NB4 (cell line): Measurements from ENCODE around the gene ZNF740.

Experiments
- DNase-seq: peaks from one replicate; pipeline ENCODE4 v3.0.0; 2010; ENCODE audit warnings: low read depth
- H3K4me3 ChIP-seq: one replicate; pipeline ENCODE4 v1.5.1; 2011; ENCODE audit warnings: mild to moderate bottlenecking, low read depth, low read length, moderate library complexity
- CTCF ChIP-seq: IDR thresholded peaks from one replicate; pipeline ENCODE4 v1.5.1; 2012; ENCODE audit warnings: low read depth, low read length
- MAX ChIP-seq: IDR thresholded peaks from 2 replicates; pipeline ENCODE4 v1.6.1; 2011; ENCODE audit warnings: low read depth, low read length
- MYC ChIP-seq: IDR thresholded peaks from 2 replicates; pipeline ENCODE4 v1.6.1; 2011; ENCODE audit warnings: low read depth, low read length
- POLR2A ChIP-seq: IDR thresholded peaks from 2 replicates; pipeline ENCODE4 v1.6.1; 2011; ENCODE audit warnings: mild to moderate bottlenecking; ENCODE audit not compliant: insufficient read length; ENCODE audit errors: extremely low read depth

ZNF740 gene

GRCh38 chr12:53213348-53213747 lies 32.8 kb downstream of the ZNF740 start:
- H3K4me3 ChIP-seq = no peak overlapping the region
- peak; percentile 89 for DNase-seq
- no peak for TF ChIP-seq POLR2A
- TF ChIP-seq CTCF = peak; percentile 88
- TF ChIP-seq MAX = 0 out of 2 replicates have a peak, but pooled peaks have one; percentile 31
- peak; percentile 62 for TF ChIP-seq MYC

GRCh38 chr12:53214221-53214620 lies 33.7 kb downstream of the ZNF740 start:
- H3K4me3 ChIP-seq = no peak overlapping the region
- DNase-seq = no peak
- no peak for TF ChIP-seq POLR2A
- no peak for TF ChIP-seq MYC
- no peak for TF ChIP-seq MAX
- no peak for TF ChIP-seq CTCF

DNA sequence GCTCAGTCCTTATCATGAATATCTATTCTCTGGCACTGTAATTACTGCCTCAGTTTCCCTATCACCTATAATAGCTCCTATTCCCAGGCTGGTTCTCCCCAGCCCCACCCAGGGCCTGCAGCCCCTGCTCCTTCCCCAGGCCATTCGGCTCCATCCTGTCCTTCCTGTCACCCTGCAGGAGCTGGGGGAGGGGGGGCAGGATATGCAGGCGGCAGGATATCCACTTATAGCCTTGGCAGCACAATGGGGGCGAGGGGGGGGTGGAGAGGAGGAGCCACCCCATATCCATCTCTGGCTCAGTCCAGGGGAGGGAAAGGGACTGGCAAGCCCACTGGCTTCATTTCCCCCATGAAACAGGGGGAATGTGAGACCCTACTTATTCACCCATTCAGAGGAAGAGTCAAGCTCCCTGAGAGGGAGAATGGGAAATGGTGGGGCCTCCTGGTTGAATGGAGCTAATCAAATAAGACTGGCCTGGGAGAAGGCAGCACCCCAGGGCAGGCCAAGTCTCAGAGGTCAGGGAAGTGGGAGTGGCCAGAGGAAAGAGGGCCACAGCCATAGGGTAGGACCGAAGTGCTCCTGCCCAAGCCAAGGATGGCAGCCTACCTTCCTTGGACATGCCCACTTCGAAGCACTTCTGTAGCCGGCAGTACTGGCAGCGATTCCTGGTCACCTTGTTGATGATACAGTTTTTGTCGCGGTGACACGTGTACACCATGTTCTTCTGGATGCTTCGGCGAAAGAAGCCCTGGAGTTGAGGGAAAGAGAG lies 34.3 kb downstream of the ZNF740 start:
- TF ChIP-seq CTCF (no peak), MYC (no peak), MAX (no peak), POLR2A (no peak)
- no peak overlapping the region for H3K4me3 ChIP-seq
- no peak for DNase-seq

DNA sequence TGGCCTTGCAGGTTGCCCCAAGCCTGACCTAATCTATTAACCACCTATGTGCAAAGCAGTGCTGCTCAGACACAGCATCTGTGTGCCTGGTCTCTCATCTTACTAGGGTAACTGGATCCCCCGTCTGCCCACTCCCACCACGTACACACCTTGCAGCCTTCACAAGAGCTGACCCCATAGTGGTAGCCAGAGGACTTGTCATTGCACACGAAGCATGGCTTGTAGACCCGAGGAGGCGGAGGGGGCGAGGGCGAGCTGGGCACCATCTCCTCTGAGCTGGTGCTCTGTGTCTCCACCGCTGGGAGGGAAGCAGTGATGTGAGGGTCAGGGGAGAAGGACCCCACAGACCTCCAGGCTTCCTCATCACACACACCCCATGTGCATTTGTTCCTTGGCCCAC lies 35.0 kb downstream of the ZNF740 start:
- DNase-seq = no peak
- TF ChIP-seq MAX (no peak), MYC (no peak), POLR2A (no peak), CTCF (no peak)
- H3K4me3 ChIP-seq = no peak overlapping the region

- H3K4me3 ChIP-seq = no peak overlapping the region
- DNase-seq = peak; percentile 90
- 0 out of 2 replicates have a peak, but pooled peaks have one; percentile 14 for TF ChIP-seq MYC
- TF ChIP-seq MAX = peak; percentile 81
- no peak for TF ChIP-seq POLR2A
- no peak for TF ChIP-seq CTCF
These were observed 36.8 kb downstream of the ZNF740 start for GRCh38 chr12:53217051-53217930.
